OCI-LY7 (cell line): ENCODE data around the gene CEP120.

Experiments
- CTCF ChIP-seq: fragments of 200-600 bp; sonication (generic); conservative IDR thresholded peaks from 2 replicates; pipeline ENCODE4 v1.5.1; 2014; ENCODE audit warnings: mild to moderate bottlenecking, antibody characterized with exemption, low read length, moderate library complexity, mixed read lengths
- EZH2phosphoT487 ChIP-seq: fragments of 200-600 bp; sonication (generic); IDR thresholded peaks from 2 replicates; pipeline ENCODE4 v1.6.1; 2018; ENCODE audit warnings: low read depth, borderline replicate concordance, mild to moderate bottlenecking, mixed run types, antibody characterized with exemption, low read length, moderate library complexity, mixed read lengths

GRCh38 chr5:123397538-123397937 lies 25.7 kb downstream of the CEP120 start:
- TF ChIP-seq CTCF: no peak
- no peak for TF ChIP-seq EZH2phosphoT487
